Endodermal cell (in vitro differentiated cells): ENCODE data around the gene PAIP1. TPM values are rescaled to one million over a fixed set of nuclear protein-coding genes. Genes with fewer than 3 reads are reported as not detected.
"Not testable (repeated sequence)": the region's sequence is repeated elsewhere in the genome, so short reads cannot be mapped to it uniquely, and the experiment has no call there.

Experiments used
- DNase-seq: peaks from one replicate; pipeline ENCODE4 v3.0.0-alpha.2; 2017
- H3K27ac ChIP-seq: 2 replicates; pipeline ENCODE4 v1.5.1; 2013; ENCODE audit warnings: mild to moderate bottlenecking, low read depth, low read length, moderate library complexity
- H3K27me3 ChIP-seq: 2 replicates; pipeline ENCODE4 v1.6.1; 2013; ENCODE audit warnings: mild to moderate bottlenecking, low read length, moderate library complexity; ENCODE audit not compliant: insufficient read depth, control insufficient read depth, poor library complexity, severe bottlenecking
- H3K36me3 ChIP-seq: 2 replicates; pipeline ENCODE4 v1.7.0; 2013; ENCODE audit warnings: mild to moderate bottlenecking, low read length, moderate library complexity; ENCODE audit not compliant: control insufficient read depth, insufficient read depth
- H3K4me1 ChIP-seq: one replicate; pipeline ENCODE4 v1.7.0; 2013; ENCODE audit warnings: low read length; ENCODE audit not compliant: control insufficient read depth, insufficient read depth
- H3K4me3 ChIP-seq: 2 replicates; pipeline ENCODE4 v1.5.1; 2013; ENCODE audit warnings: mild to moderate bottlenecking, low read length, moderate library complexity
- H3K9ac ChIP-seq: 2 replicates; pipeline ENCODE4 v1.6.1; 2013; ENCODE audit warnings: mild to moderate bottlenecking, low read length, moderate library complexity; ENCODE audit not compliant: poor library complexity, severe bottlenecking; ENCODE audit errors: extremely low read depth
- H3K9me3 ChIP-seq: 2 replicates; pipeline ENCODE4 v1.6.1; 2013; ENCODE audit warnings: mild to moderate bottlenecking, low read length, moderate library complexity; ENCODE audit not compliant: control insufficient read depth
- H3K27ac Mint-ChIP-seq: 2 replicates; pipeline ENCODE4 v1.8.0; 2020; ENCODE audit warnings: mixed read lengths
- H3K27me3 Mint-ChIP-seq: 2 replicates; pipeline ENCODE4 v1.8.0; 2021; ENCODE audit warnings: mild to moderate bottlenecking, mixed read lengths; ENCODE audit not compliant: insufficient read depth
- H3K36me3 Mint-ChIP-seq: 2 replicates; pipeline ENCODE4 v1.8.0; 2020; ENCODE audit warnings: low read depth, mixed read lengths
- H3K4me1 Mint-ChIP-seq: 2 replicates; pipeline ENCODE4 v1.8.0; 2020; ENCODE audit warnings: mixed read lengths
- H3K4me3 Mint-ChIP-seq: 2 replicates; pipeline ENCODE4 v1.8.0; 2020; ENCODE audit warnings: mild to moderate bottlenecking, moderate library complexity, mixed read lengths
- H3K9me3 Mint-ChIP-seq: 2 replicates; pipeline ENCODE4 v1.8.0; 2020; ENCODE audit warnings: mild to moderate bottlenecking, mixed read lengths
- CTCF ChIP-seq: fragments of 200-600 bp; sonication (generic); conservative IDR thresholded peaks from 2 replicates; pipeline ENCODE4 v1.5.0; 2021; ENCODE audit warnings: antibody characterized with exemption, mild to moderate bottlenecking
- WGBS, 2 experiments: methylation state at CpG; one replicate each; pipeline versions ENCODE4 v1.1.5 to v1.1.7; 2013; ENCODE audit warnings: missing lambda C conversion rate in 2 of 2, mixed read lengths in 1 of 2; ENCODE audit not compliant: insufficient coverage in 1 of 2, insufficient read length in 1 of 2; 5-methylcytosine and 5-hydroxymethylcytosine counted together
- total RNA-seq, 2 donors: library from RNA; stranded (reverse); fragmentation: NEBNext Ultra II Directional in 1 of 2; extraction: Animal tissue kit (Norgen Biotek cat#: 25700) in 1 of 2; gene quantifications; 2 replicates in 1 of 2; 3 replicates in 1 of 2; pipeline ENCODE4 v1.2.1, GENCODE V29; 2021

The PAIP1 gene
- total RNA-seq, 2 donors from 2014 or later: 115 to 118 TPM

- H3K4me1 Mint-ChIP-seq: peaks cover 19% of the 10 kb centered on the region
- H3K27ac Mint-ChIP-seq: peak overlapping the region; percentile 7
- peaks cover 8% of the 10 kb centered on the region for H3K36me3 ChIP-seq
Measured at GRCh38 chr5:43603344-43604217, 46.7 kb upstream of the PAIP1 start.

GRCh38 chr5:43602461-43603343, 45.8 kb upstream of the PAIP1 start, which contains the start of gene NNT:
TSS of gene NNT (plus strand) at chr5:43603180. CDS start at chr5:43609196, 6,016 bp downstream.
- 1 to 4% methylated on average over 10 to 60 of the region's 60 CpGs for WGBS, 2 experiments
- peak within 1 kb of the TSS; percentile 59 for H3K9ac ChIP-seq
- H3K4me1 ChIP-seq: no peaks in the 10 kb centered on the region
- peaks cover 19% of the 10 kb centered on the region for H3K36me3 Mint-ChIP-seq
- peak within 1 kb of the TSS; percentile 81 for H3K27ac Mint-ChIP-seq
- H3K27me3 ChIP-seq: no peaks in the 10 kb centered on the region
- DNase-seq: peak; percentile 91
- no peaks in the 10 kb centered on the region for H3K27me3 Mint-ChIP-seq
- peak within 1 kb of the TSS; percentile 71 for H3K27ac ChIP-seq
- peaks cover 8% of the 10 kb centered on the region for H3K36me3 ChIP-seq
- peaks cover 18% of the 10 kb centered on the region for H3K9me3 ChIP-seq
- H3K4me1 Mint-ChIP-seq: peaks cover 19% of the 10 kb centered on the region
- TF ChIP-seq CTCF: no peak
- H3K9me3 Mint-ChIP-seq: peaks cover 17% of the 10 kb centered on the region
- peak within 1 kb of the TSS; percentile 87 for H3K4me3 ChIP-seq
- H3K4me3 Mint-ChIP-seq: peak within 1 kb of the TSS; percentile 76

More at GRCh38 chr5:43603344-43604217, 46.7 kb upstream of the PAIP1 start:
- peaks cover 19% of the 10 kb centered on the region for H3K9me3 Mint-ChIP-seq
- Histone ChIP-seq H3K27ac (no peak overlapping the region), H3K4me3 (peak overlapping the region; percentile 87), H3K9me3 (peaks cover 18% of the 10 kb centered on the region), H3K27me3 (no peaks in the 10 kb centered on the region), H3K9ac (peak overlapping the region; percentile 59), H3K4me1 (no peaks in the 10 kb centered on the region)
- TF ChIP-seq CTCF: no peak
- no peaks in the 10 kb centered on the region for H3K27me3 Mint-ChIP-seq
- peak overlapping the region; percentile 76 for H3K4me3 Mint-ChIP-seq
- peaks cover 16% of the 10 kb centered on the region for H3K36me3 Mint-ChIP-seq
- DNase-seq: peak; percentile 79
- 10 to 16% methylated on average over 22 to 49 of the region's 49 CpGs for WGBS, 2 experiments

- no peak for TF ChIP-seq CTCF
- peaks cover 11% of the 10 kb centered on the region for H3K36me3 Mint-ChIP-seq
- H3K27me3 Mint-ChIP-seq: no peaks in the 10 kb centered on the region
- H3K9ac ChIP-seq: no peak overlapping the region
- WGBS, 2 experiments: 65 to 83% methylated on average over 2 to 7 of the region's 8 CpGs
- H3K9me3 Mint-ChIP-seq: peaks cover 9% of the 10 kb centered on the region
- no peaks in the 10 kb centered on the region for H3K4me1 ChIP-seq
- DNase-seq: no peak
- no peak overlapping the region for H3K27ac Mint-ChIP-seq
- peak overlapping the region; percentile 87 for H3K4me3 ChIP-seq
- H3K4me3 Mint-ChIP-seq: peak overlapping the region; percentile 76
- peaks cover 15% of the 10 kb centered on the region for H3K4me1 Mint-ChIP-seq
- no peak overlapping the region for H3K27ac ChIP-seq
- H3K27me3 ChIP-seq: no peaks in the 10 kb centered on the region
- peaks cover 12% of the 10 kb centered on the region for H3K9me3 ChIP-seq
- peaks cover 8% of the 10 kb centered on the region for H3K36me3 ChIP-seq
Measured at GRCh38 chr5:43601454-43602260, 44.8 kb upstream of the PAIP1 start.

- not testable (repeated sequence) for H3K36me3 Mint-ChIP-seq, H3K4me1 ChIP-seq, H3K27me3 ChIP-seq, H3K27me3 Mint-ChIP-seq, H3K9me3 ChIP-seq, H3K9ac ChIP-seq, DNase-seq, H3K4me3 Mint-ChIP-seq, H3K27ac Mint-ChIP-seq, H3K27ac ChIP-seq, H3K36me3 ChIP-seq, H3K9me3 Mint-ChIP-seq, H3K4me3 ChIP-seq
- peaks cover 13% of the 10 kb centered on the region for H3K4me1 Mint-ChIP-seq
- 100% methylated on average over 1 of the region's 1 CpG; no CpG with 5 or more reads in 1 of the 2 experiments for WGBS, 2 experiments
Measured at GRCh38 chr5:43598927-43599326, 42.0 kb upstream of the PAIP1 start.
